Measurements from ENCODE around the gene TCF7L2. TPM values are rescaled to one million over a fixed set of nuclear protein-coding genes. Genes with fewer than 3 reads are reported as not detected.

TCF7L2 gene
- total RNA-seq, 6 experiments from 2014 or later: 14.6 to 18.1 (median 16.2) TPM

GRCh38 chr10:113176652-113177155 lies 226.7 kb downstream of the TCF7L2 start:
- Mint-ChIP-seq H3K4me1 (ENCODE audit: low read depth) (no peaks in the 10 kb centered on the region), H3K27me3 (ENCODE audit: insufficient read depth) (peaks cover 3% of the 10 kb centered on the region), H3K4me3 (no peak overlapping the region), H3K9me3 (no peaks in the 10 kb centered on the region), H3K36me3 (ENCODE audit: low read depth) (no peaks in the 10 kb centered on the region), H3K27ac (no peak overlapping the region)
- DNase-seq: no peak
- no peak for TF ChIP-seq CTCF (IDR thresholded peaks at IDR 0.05)

GRCh38 chr10:113177156-113177935 lies 227.3 kb downstream of the TCF7L2 start:
- Mint-ChIP-seq H3K27me3 (ENCODE audit: insufficient read depth) (peaks cover 3% of the 10 kb centered on the region), H3K4me1 (ENCODE audit: low read depth) (no peaks in the 10 kb centered on the region), H3K27ac (no peak overlapping the region), H3K9me3 (no peaks in the 10 kb centered on the region), H3K4me3 (no peak overlapping the region), H3K36me3 (ENCODE audit: low read depth) (no peaks in the 10 kb centered on the region)
- TF ChIP-seq CTCF (IDR thresholded peaks at IDR 0.05): no peak
- DNase-seq: no peak

- Mint-ChIP-seq H3K27me3 (ENCODE audit: insufficient read depth) (peaks cover 3% of the 10 kb centered on the region), H3K9me3 (no peaks in the 10 kb centered on the region), H3K4me1 (ENCODE audit: low read depth) (no peaks in the 10 kb centered on the region), H3K27ac (no peak overlapping the region), H3K4me3 (no peak overlapping the region), H3K36me3 (ENCODE audit: low read depth) (no peaks in the 10 kb centered on the region)
- TF ChIP-seq CTCF (IDR thresholded peaks at IDR 0.05): no peak
- no peak for DNase-seq
Observed at GRCh38 chr10:113177936-113178335, 227.9 kb downstream of the TCF7L2 start.

GRCh38 chr10:113178771-113179170 lies 228.7 kb downstream of the TCF7L2 start:
- Mint-ChIP-seq H3K36me3 (ENCODE audit: low read depth) (no peaks in the 10 kb centered on the region), H3K9me3 (no peaks in the 10 kb centered on the region), H3K4me1 (ENCODE audit: low read depth) (no peaks in the 10 kb centered on the region), H3K27me3 (ENCODE audit: insufficient read depth) (peaks cover 5% of the 10 kb centered on the region), H3K4me3 (no peak overlapping the region), H3K27ac (no peak overlapping the region)
- TF ChIP-seq CTCF (IDR thresholded peaks at IDR 0.05): no peak
- DNase-seq: no peak

GRCh38 chr10:113179265-113179664 lies 229.2 kb downstream of the TCF7L2 start:
- peaks cover 5% of the 10 kb centered on the region for H3K27me3 Mint-ChIP-seq (ENCODE audit: insufficient read depth)
- H3K36me3 Mint-ChIP-seq (ENCODE audit: low read depth): no peaks in the 10 kb centered on the region
- no peak for TF ChIP-seq CTCF (IDR thresholded peaks at IDR 0.05)
- no peaks in the 10 kb centered on the region for H3K4me1 Mint-ChIP-seq (ENCODE audit: low read depth)
- no peak overlapping the region for H3K27ac Mint-ChIP-seq
- no peak for DNase-seq
- no peak overlapping the region for H3K4me3 Mint-ChIP-seq
- H3K9me3 Mint-ChIP-seq: no peaks in the 10 kb centered on the region

All from HFFc6 (cell line).